Stimulated activated CD8-positive, alpha-beta memory T cell treated with anti-CD3 and anti-CD28 coated beads, Interleukin-4, amount 100 ng/mL, for 1 hour (primary cell): ENCODE measurements around the gene SHANK2.
"Not testable (repeated sequence)": the region's sequence is repeated elsewhere in the genome, so short reads cannot be mapped to it uniquely, and the experiment has no call there.

Experiments used
- DNase-seq, 2 donors: peaks; one replicate each; pipeline ENCODE4 v3.0.0-alpha.2; 2020; ENCODE audit warnings: low read depth in 2 of 2, low spot score in 1 of 2

Gene SHANK2

DNA sequence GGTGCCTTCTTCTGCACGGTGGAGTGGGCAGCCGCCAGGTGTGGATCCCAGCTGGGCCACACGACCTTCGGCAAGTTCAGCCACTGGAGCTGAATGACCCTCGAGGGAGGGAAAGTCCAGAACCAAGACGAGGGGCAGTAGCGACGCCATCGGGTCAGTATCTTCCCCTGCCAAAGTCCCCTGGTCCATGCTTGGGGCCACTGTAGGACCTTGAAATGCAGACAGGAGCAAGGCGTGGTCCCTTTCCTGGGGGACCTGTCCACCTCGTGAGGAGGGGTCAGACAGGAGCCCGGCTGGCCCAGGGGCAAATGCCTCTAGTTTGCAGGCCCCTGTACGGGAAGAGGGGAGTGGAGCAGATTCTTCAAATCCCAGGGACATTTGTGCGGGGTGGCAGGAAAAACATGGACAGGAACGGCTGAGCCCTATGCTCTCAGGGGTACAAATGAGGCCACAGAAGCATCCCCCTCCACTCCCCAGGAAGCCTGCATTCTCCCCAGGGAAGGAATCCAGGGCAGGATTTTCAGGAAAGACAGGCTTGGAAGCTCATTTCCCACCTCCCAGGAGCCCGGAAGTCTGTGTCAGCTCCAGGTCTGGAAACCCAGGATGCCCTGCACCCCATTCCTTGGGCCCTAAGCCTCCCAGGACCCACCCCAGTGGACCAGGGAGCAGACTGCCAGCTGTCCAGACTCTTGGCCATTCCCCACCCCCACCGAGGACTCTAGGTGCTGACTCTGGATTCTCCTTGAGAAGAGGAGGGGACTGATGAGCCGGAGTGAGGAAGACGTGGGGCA, 6.6 kb downstream of the SHANK2 start:
- DNase-seq, result no peak

DNA sequence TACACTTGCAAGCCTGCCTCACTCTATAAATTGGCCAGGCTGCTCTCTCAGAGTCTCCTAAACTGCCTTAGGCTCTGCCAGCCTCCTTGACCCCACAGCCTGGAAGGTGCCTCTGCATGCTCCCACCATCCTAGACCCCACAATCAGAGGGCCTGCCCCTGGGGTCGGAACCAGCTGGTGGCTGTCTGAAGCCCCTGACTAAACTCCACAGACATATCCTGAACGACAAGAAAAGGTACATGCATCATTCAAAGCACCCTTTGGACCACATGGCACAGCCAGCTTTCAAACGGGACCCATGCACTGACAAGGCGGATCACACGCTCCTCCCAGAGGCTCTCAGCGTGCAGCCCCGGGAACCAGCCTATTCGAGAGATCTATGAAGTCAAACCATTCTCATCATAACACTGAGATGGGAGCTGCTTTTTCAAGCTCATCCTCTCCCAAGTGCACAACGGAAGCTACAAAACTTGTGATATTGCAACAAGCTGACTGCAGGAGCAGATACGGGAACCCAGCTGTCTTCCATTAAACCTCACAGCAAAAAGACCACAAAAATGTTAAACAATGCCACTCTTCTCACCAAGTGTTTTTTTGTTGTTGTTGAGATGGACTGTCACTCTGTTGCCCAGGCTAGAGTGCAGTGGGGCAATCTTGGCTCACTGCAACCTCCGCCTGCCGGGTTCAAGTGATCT, 8.1 kb downstream of the SHANK2 start:
- no peak for DNase-seq

DNA sequence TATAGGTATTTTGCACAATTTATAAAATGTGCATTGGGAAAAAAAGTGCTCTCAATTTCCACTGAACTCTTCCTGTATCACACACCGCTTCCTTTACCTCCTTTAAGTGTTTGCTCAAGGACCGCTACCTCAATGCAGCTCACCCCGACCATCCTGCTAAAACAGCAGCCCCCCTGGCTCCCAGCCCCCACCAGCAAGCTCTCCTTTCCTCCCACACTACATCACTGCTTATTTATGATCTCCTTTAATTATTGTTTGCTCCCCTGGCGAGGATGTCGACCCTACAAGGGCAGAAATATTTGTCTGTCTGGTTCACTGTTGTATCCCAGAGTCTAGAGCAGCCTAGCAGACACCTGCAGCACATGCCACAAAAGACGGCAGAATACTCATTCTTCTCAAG, 10.0 kb downstream of the SHANK2 start:
- no peak for DNase-seq

- no peak for DNase-seq
Measured at GRCh38 chr11:71241721-71242259, 10.6 kb downstream of the SHANK2 start.

DNA sequence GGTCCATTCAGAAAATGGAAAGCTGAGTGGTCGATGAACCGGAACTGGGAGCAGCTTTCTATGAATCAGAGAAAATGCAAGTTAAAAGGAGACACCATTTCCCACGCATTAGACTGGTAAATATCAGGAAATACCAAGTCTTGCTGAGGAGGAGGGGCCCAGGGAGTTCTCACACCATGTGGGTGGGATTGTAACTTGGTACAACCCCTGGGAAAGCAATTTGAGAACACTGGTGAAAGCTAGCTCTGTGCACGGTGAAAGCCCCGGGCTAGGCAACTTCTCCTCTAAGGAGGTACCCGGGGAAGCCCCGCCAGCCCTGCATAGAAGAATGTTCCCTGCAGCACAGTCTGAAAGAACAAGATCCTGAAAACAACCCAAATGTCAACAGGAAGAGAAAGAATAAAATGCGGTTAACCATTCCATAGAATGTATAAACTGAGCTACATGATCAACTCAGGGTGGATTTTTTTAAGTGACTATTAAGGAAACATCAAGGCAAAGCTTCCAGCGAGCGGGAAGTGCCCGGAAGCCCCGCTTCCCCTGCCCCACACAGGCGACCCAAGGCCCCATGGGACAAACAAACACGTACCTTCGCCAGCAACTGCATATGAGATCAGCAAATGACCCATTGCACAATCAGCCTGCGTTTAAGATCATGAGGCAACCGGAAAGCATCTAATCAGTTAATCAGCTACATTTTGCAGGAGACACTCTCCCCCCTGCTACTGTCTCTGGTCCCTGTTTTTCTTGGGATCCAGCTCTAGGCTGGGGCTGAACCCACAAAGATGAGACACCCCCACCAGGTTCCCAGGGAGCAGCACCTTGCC, 11.3 kb downstream of the SHANK2 start:
- no peak for DNase-seq

DNA sequence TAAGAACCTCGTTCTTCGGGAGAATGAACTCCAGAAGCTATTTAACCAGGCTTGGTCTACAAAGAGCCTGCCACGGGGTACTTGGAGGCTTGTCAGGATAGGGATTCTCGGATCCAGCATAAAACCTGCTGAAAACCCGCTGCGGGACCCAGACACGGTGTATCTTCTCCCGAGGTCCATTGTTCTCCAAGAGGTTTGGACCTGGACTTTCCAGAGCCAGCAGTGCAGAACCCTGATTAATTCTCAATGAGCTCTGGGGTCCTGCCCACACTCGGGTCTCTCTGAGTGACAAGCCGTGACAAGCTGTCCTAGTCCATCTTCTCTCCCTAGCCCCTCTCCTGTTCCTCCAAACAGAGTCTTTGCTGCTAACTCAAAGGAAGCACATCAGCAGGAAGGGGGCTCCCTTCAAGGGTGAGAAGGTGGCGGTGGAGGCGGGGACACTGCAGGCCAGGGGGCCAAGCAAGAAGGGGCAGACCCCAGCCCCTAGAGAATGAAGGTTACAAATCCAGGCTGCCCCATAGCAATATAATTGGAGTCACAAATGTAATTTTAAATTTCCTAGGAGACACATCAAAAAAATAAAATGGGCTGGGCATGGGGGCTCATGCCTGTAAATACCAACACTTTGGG, 12.2 kb downstream of the SHANK2 start:
- no peak for DNase-seq

GRCh38 chr11:71239581-71239980, 12.8 kb downstream of the SHANK2 start:
- no peak for DNase-seq

DNA sequence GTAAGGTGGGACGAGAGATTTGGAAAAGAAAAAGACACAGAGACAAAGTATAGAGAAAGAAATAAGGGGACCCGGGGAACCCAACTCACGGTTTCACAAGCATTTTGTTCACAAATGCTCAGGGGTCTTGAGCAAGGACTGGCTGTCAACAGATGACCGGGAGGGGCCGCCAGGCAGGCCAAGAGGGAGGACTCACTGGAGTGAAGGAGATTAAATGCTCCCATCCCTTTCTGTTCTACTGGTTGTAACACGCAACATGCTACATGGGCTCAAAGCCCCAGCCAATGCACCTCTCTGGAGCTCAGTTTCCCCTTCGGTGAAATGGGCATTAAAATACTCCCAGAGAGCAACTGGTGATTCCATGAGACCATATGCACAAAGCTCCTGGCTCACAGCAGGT, 13.4 kb downstream of the SHANK2 start:
- DNase-seq, result no peak

DNA sequence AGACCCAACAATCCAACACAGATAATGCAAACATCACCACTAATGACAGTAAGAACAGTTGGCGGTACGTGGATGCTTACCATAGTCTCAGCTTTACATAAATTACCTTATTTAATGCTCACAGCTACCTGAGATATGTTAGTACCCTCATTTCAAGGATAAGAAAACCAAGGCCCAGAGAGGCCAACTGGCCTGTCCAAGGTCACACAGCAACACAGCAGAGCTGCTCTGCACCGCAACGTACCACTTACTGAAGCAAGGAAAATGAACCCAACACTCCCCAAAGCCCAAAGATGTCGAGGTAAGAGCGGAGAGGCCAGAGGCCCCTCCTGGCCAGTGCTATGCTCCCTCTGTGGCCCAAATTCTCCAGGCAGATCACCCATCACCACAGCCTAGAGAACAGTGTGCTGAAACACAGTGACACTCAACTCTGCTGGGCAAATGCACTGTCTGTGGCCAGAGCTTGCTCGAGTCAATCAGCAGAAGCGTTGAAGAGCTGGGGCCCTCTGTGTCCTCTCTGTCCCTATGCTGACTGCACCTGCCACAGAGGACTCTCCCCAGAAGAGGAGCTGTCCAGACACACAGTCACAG, 14.0 kb downstream of the SHANK2 start:
- DNase-seq, result no peak

DNA sequence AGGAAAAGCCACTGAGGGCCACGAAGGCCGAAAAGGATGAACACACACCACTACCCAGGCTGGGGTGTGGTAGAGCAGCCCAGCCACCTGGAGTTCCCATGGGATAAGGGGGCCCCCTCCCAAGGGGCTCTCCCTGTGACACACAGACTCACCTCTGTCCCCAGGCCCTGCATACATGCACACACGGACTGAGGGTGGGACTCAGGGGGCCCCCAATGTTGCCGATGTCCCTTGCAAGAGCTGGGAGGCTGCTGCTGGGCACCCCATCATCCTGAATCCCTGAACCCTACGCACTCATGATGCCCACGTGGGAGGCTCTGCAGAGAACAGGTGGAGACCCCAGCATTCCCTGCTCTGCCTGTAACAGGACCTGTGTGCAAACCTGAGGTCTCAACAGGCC, 14.5 kb downstream of the SHANK2 start:
- DNase-seq, result no peak

GRCh38 chr11:71236836-71237475, 15.4 kb downstream of the SHANK2 start:
- no peak for DNase-seq

DNA sequence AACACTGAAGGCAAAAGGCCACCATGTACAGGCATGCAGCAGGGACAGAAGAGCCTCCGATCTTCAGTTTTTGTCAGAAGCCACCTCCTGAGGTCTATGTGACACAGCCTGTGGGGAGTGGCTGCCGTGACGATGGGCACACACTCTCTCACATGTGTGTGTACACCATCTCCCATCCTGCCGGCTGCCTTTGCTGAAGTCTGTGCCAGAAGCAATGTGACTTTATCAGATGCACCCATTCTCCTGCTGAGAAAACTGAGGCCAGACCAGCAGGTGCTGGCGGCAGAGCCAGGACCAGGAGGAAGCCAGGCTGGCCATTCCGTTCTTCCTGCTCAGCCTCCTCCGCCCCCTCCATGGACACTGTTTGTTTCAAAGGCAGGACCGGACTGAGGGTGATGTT, 16.7 kb downstream of the SHANK2 start:
- no peak for DNase-seq

DNA sequence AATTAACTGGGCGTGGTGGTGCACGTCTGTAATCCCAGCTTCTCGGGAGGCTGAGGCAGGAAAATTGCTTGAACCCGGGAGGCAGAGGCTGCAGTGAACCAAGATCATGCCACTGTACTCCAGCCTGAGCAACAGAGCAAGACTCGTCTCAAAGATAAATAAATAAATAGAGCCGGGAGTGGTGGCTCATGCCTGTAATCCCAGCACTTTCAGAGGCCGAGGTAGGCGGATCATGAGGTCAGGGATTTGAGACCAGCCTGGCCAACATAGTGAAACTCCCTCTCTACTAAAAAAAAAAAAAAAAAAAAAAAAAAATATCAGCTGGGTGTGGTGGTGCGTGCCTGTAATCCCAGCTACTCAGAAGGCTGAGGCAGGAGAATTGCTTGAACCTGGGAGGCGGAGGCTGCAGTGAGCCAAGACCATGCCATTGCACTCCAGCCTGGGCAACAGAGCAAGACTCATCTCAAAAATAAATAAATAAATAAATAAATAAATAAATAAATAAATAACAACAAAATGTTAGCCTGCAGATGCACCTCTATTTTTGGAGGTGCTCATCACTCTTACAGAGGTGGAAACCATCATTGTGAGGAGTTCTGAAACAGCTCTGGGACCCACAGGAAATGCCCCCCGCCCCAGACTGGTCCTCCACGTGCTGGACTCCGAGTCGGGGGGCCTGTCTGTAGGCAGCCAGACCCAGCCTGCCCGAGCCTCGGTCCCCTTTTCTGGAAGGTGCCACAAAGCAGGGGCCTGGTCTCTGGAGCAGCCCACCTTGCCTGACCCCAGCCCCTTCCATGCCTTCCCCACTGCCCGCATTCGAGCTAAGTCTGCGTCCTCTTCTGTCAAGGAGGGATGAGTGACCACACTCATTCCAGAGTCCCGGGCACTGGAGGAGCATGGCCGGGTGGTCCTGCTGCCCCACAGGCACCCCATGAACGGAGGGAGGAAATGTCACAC, 18.2 kb downstream of the SHANK2 start:
- not testable (repeated sequence) for DNase-seq

GRCh38 chr11:71232364-71232763, 20.0 kb downstream of the SHANK2 start:
- DNase-seq, result no peak

DNA sequence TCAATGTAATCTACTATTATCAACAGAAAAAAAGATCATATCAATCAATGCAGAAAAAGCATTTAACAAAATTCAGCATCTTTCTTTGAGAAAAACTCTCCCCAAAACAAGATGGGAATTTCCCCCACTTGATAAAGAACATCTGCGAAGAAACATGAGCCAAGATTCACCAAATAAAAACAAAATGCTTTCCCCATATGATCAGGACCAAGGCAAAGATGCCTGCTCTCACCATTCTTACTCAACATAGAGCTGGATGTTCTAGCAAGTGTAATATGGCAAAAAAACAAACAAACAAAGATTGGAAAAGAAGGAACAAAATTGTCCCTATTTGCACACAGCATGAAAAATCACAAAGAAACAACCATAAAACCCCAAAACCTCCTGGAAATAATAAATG, 23.4 kb downstream of the SHANK2 start:
- DNase-seq, result no peak

DNA sequence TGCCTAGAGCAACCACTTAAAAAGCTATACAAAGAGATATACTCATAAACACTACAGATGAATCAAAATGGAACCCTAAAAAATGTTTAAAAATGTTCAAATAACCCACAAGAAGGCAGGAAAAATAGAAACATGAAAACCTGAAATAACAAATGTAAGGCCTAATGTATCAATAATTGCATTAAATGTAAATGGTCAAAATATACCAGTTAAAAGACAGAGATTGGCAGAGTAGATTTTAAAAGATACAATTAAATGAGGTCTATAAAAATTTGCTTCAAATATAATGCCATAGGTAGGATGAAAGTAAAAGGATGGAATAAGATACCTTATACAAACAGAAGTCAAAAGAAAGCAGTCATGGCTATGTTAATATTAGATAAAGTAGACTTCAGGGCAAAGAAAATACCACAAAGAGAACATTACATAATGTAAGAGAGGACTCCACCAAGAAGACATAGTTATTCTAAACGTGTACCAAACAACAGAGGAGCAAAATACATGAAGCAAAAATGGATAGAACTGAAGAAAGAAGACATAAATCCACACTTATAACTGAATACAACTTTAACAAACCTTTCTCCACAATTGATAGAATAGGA, 25.2 kb downstream of the SHANK2 start:
- DNase-seq, result no peak

GRCh38 chr11:71223671-71224660, 28.4 kb downstream of the SHANK2 start:
- DNase-seq, result no peak

- no peak for DNase-seq
Measured at GRCh38 chr11:71223081-71223405, 29.3 kb downstream of the SHANK2 start.
